HG03135 (cell line): ENCODE results near the gene DQX1.

Source experiments
- ATAC-seq: cut with Tn5 transposase; IDR thresholded peaks from one replicate; pipeline ENCODE4 v1.9.1; 2021; ENCODE audit warnings: mild to moderate bottlenecking, moderate library complexity; ENCODE audit not compliant: unreplicated experiment

Gene DQX1

DNA sequence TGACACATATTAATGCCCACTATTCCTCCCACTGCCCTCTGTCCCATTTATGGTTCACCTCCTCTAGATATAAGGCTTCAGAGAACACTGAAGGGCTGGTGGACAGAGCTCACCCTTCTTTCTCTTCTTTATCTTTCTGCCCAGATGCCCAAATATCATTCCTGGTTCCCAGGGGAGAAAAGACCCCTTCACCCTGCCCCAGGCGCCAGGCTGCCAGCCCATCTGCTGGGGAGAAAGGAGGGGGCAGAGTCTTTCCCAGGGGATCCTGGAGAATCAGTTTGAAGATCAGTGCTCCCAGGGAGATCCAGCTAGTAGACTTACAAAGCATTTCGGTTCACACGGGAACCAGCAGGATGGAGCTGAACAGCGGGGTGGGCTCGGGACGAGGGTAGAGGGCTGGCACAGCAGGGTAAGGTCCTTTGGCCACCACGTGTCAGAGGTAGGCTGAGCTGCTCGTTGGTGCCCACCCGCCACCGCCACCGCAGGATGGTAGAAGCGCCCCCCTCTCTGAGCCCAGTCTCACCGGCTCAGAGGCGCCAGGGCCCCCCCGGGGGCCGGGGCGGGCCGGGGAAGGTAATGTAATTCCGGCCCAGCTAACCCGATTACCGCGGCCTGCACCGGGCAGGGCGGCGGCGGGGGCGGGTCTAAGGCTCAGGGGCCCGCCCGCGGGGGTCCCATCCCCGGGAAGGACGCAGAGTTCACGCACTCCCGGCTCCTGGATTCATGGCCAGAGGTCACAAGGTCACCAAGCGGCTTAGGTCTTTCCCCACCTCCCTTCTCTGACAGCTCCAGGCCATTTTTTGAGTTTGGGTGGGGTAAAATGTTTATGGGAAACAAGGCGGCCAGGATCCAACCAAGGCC is 13.1 kb downstream of the DQX1 start:
- no peak for ATAC-seq

DNA sequence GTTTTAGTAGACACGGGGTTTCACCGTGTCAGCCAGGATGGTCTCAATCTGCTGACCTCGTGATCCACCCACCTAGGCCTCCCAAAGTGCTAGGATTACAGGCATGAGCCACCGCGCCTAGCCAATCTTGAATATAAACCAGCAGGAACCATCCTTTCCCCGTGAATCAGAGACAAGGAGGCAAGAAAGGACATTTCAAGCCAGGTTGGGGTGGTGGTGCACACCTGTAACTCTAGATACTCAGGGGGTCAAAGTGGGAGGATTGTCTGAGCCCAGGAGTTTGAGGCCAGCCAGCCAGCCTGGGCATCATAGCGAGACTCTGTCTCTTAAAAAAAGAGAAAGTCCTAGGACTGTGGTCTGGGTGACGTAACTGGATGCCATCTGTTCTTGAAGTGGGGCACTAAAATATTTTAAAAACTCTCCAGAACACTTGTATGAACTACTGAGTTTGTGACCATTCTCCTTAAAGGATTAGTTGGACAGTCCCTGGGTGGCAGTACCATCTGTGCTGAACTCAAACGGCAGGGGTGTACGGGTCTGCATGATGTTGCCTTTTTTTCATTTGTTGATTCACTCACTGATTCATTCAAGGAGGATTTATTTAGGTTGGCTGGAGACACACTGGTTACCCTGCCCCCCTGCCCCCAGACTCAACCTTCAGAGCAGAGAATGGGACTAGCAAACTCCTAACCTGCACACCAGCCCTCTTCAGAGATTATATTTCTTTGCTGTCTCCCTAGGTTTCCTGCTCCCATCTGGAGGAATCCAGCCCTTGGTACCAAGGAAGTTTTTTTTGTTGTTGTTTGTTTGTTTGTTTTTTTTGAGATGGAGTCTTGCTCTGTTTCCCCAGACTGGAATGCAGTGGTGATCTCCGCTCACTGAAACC is 14.7 kb downstream of the DQX1 start:
- no peak for ATAC-seq

DNA sequence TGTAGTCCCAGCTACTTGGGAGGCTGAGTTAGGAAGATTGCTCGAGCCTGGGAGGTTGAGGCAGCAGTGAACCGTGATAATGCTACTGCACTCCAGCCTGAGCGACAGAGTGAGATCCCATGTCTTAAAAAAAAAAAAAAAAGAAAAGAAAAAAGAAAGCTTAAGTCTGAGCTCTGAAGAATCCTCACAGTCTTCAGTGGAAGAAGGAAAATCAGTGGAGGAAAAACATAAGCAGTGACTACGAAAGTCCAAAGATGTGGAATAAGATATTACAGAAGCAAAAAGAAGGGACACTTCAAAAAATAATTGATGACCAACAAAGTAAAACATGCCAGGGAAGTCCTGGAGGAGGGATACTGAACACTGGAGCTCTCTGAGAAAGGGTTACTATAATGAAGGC is 15.8 kb downstream of the DQX1 start:
- ATAC-seq = no peak

DNA sequence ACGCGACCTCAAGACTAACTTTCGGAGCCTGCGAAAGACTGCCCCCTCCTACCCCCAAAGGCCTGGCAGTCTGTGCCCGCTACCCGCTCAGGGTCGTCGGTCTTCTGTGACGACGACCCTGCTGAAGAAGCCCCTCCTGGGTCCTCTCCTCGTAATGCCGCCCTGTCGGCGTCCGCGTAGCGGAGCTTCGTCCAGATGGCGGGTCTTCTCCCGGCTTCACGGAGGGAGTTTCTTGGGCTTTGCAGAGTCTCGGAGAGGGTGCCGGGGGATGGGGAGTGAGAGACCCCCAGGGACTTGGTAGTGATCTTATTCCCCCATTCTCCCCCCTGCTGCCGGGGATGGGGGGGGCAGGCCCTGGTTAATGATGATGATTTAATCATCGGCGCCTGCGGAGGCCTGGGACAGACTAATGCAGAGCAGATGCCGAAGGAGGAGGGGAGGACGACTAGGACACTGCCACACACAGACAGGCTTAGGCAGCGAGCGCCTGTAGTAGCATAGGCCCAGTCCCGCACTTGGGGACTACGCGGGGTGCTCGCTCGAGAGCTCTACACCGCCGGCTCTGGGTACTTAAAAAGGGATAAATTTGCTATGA is 18.0 kb downstream of the DQX1 start:
- peak; percentile 10 for ATAC-seq

DNA sequence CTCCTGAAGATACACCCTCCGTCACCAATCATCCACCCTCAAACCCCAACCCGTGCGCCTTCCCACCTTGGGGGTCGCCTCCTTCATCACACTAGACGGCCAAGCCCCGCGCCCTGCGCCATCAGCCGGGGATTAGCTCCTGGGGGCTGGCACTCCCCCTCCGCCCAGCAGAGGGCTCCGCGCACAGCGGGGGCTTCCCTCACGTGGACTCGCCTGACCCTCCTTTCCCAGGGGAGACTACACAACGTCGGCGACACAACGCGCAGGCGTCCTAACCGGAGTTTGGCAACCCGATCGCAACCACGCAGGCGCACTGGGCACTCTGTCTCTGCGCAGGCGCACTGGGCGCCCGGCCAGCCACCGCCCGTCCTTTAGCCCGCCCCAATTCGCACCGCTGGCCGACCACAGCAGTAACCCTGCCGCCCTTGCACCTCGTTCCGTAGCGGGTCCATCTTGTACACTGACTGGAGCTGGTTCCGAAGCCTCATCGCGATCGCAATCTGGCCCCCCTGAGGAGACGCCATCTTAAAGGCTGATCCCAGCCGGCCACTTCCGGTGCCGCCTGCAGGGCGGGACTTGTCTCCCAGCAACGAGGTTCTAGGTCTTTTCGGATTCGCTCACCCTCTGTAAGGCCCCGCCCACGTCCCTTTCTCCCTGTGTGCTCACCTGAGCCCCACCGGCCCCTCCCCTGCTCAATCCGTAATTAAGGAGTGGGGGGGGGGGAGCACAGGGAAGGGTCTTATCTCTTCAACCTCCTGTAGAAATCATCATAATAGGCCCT is 18.7 kb downstream of the DQX1 start, which contains the start of gene PCGF1:
TSS of gene PCGF1 (minus strand) at position 551 of the 781 bp plus-strand sequence. CDS start at position 524, 27 bp downstream.
- peak; percentile 86 for ATAC-seq

DNA sequence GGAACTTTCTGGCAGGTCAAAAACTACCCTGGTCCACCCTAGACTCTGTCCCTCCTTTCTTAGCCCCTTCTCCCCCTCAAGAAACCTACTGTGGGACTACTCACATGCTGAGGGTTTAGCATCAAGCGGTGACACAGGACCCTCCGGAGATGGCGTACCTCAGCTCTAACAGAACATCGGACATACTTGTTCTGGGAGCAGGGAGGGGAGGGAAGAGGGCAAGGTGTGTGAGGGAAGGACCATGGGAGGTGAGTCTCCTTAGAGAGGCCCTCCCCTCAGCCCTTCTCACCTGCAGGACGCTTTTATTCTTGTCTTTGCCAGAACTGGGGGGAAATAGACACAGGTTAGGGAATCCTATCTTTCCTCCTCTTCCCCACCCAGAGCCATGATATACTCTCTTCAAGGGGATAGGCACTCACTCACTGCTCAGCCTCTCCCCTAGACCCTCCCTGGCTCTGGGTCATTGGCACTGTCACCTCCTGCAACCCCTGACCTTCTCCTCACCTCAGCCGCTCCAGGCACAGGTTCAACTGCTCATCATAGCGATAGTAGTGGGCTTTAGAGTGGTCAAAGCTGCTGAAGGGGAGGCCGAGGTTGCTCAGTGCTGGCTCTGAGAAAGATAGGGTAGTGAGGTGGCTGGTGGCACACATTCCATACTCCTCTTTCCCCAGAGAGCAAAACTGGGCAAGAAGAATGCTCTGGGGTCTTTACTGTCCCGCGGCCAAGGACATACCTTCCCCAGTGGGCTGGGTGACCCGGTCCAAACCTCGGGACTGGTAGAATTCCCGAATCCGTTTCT is 20.4 kb downstream of the DQX1 start:
- no peak for ATAC-seq

DNA sequence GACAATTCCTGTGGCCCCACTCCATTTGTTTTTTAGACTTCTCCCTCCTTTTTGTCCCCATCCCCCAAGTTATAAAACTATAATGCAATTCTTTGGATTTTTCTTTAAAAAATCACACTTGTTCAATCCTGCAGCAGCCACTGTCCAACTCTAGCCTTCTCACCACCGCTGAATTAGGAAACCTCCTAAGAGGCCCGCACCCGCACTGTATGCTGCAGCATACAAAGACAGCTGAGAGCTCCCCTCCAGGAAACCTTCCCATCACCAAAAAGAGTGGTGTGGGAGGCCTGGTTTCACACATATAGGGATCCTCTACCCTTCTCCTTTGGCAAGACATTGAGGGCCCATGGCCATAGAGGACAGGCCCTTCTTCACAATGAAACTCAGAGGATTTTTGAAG is 21.4 kb downstream of the DQX1 start:
- no peak for ATAC-seq

DNA sequence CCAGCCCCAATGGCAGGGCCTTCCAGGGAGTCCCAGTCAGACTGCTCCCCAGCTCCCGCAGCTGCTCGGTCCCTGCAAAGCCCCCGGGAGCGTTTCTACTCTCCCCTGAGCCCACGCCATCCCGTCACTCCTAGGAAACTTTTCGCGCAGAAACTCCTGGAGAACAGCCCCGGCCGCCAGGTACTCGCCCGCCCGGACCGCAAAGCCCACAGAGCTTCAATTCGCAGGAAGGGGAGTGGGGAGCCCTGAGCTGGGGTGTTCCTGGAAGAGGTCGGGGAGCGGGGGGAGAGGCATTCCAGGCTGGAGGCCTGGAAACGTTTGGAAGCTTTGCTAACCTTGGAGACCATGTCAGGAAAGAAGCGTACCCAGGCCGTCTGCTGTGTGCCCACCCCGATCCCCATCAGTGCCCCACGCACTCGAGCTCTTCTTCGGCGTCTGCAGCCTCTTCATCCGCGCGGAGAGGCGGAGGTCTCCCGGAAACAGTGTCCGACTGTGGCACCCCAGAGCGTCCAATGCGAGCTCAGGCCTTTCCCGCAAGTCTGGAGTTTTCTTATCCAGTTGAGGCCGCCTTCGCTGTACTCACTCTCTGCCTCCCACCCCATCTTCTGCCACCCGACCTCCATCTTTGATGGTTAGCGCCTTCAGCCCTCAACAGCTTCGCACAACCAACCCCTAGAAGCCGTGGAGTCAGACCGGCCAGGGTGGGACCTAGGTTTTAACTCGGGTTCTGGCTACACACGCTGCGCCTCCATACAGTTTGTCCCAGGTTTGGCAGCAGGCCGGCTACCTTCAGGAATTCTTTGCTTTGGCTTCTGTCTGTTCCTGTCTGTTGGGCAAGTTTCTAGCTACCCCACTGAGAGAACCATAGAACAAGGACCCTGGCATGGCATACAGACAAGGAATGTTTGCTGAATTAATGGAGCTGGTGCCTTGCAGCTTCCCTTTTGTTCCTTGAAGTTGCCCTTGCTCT is 22.2 kb downstream of the DQX1 start:
- ATAC-seq = no peak

DNA sequence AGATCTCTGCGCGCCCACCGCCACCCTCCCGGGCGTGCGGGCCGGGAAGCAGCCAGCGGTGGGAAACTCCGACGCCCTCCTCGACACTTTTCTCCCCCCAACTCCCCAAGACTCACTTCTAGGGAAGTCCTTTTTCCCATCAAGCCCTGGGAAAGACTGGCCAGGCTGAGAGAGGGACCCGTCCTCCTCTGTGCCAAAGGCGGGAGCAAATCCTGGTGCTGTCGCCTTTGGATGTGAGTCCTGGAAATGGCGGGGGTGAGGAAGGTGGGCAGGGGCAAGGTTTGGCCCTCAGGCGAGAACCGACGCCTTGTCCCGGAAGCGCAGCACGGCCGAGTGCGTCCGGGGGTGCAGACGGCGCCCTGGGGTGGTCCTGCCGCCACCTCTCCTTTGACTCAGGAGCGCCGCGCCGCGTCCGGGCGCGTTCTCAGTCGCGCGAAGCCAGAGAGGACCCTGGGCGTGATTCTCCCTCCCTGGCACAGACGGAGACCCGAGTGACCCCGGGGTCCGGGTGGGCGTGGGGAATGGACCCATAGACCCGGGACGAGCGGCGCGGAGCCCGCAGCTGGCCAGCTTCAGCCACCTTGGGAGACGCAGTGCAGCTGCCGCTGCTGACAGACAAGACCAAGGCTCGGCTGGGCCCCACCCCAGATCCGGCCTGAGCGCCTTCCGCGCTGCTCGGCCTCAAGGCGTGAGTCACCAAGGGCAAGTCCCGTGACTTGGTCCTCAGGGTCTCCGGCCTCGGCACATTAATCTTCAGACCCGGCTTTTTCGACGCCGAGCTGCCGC is 23.1 kb downstream of the DQX1 start:
- ATAC-seq = no peak

DNA sequence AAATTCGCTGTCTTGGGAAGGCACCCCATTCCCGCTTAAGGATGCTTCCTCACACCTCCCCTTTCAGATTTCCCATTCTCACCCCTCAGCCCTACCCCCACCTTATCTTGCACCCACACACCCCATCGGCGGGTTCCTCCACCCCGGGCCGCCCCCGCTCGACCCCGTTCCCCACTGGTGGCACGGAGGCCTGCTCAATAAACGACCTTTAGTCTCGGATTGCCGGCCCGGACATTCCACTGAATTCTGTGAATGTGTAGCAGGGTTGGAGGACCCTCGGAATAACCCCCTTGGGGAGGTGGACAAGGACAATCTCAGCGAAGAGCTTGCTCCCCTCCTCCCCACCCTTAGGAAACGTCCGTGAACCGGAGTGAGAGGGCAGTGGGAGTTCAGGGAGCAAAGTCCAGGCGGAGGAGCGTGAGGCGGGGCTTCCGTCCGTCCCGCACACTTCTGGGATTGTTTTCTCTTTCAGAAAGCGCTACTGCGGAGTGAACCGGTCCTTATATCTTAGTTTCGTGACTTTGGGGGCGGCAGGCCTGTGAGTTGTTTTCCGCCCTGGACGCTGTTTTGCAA is 23.8 kb downstream of the DQX1 start:
- ATAC-seq = no peak

DNA sequence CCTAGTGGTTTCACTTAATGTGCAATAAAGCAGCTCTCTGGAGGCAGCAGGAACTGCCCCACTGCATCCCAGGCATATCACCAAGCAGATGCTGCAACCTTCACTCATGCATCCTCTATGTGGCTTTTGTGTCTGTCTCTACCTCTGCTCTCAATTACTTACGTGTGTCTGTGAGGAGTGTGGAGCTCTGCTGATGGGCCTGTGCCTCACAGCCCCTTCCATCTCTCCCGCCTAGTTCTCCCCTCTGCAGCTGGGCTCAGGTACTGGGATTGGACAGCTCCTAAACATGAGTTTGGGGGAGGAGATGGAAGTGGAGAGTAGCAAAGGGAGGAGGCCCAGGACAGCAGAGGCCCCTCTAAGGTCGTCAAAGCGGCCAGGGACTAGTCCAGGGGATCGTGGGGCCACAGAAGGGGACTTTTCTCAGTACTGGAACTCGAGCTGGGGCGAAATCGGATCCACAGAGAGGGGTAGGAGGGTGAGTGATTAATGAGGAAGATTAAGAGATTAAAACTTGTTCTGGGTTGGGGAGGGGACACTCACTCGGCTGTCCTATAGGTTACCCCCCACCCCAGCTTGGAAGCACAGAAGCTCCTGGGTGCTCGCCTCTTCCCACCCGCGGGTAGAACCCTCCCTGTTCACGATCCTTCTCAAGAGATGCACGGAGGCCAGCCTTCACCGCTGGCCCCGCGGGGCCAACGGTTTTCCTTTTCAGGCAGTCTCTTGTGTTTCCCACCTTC is 24.5 kb downstream of the DQX1 start:
- ATAC-seq = no peak

DNA sequence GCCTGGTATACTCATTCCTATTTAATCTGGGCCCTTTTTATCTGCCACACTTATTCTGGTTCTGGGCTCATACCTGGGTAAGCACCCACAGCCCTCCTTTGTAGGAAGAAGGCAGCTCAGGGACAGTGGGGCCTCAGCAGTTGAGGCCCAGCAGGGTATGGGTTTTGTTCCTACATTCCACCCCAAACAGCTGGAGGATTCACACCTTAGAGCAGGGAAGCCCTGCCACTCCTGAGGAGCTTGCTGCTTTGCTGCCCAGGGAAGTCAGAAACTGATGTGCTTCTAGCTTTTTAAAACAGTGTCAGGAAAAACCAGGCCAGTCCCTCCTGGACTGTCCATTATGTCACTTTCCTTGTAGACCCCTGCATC is 25.5 kb downstream of the DQX1 start:
- ATAC-seq = no peak

DNA sequence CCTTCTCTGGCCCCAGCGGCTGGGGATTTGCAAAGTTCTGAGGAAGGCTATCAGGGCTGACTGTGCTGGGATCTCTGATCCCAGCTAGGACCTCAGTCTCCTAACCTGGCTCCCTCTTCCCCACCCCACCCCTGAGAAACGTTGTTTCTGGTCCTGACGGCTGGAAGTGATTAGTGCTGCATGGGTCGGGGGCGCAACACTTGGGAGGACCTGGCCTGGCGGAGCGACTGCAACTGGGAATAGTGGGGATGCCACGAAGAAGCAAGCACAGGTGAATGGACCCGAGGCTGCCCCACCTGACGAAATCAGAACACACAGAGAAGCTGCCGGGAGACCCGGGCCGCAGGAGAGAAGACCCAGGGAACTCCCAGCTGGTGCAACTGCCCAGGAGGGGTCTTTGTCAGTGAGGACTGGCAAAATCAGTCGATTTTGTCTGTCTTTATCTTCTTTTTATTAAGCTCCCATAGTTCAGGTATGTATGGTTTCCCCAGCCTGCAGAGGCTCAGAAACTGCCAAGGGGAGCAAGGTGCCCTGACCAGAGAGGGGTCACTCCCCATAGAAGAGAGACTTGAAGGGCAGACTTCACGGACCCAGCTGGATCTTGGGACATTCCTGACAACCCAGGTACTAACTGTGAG is 26.0 kb downstream of the DQX1 start:
- ATAC-seq = no peak

DNA sequence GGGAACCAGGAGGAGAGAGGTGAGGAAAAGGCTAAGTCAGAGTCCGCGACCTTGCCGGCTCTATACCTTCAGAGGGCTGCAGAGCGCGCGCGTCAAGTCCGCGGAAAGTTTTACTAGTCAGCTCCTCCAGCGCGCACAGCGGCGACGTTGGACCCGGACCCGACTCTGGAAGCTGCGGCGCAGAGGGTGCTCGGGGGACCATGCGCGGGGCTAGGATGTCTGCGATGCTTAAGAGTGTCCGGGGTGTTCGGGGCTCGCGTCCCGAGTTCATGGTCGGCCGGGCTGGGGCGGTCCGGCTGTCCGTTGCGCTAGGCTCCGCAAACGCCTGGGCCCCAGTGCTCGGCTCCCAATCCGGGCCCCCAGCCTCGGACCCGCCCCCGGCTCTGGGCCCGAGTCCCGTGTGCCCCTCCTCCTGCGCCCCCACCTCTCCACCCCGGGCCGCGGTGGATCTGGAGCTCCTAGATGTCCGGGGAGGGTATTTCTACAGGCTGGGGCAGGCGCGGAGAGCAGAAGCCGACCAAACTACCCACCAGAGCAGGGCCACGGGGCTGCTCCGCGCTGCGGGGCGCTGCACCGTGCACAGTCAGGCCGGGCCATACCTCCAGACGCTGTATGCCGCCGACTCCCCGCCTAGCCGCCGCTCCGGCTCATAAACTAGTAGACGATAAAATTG is 26.6 kb downstream of the DQX1 start, which contains the start of gene LBX2:
TSS of gene LBX2 (minus strand) at position 337 of the 673 bp plus-strand sequence. CDS start at position 271, 66 bp downstream.
- no peak for ATAC-seq

DNA sequence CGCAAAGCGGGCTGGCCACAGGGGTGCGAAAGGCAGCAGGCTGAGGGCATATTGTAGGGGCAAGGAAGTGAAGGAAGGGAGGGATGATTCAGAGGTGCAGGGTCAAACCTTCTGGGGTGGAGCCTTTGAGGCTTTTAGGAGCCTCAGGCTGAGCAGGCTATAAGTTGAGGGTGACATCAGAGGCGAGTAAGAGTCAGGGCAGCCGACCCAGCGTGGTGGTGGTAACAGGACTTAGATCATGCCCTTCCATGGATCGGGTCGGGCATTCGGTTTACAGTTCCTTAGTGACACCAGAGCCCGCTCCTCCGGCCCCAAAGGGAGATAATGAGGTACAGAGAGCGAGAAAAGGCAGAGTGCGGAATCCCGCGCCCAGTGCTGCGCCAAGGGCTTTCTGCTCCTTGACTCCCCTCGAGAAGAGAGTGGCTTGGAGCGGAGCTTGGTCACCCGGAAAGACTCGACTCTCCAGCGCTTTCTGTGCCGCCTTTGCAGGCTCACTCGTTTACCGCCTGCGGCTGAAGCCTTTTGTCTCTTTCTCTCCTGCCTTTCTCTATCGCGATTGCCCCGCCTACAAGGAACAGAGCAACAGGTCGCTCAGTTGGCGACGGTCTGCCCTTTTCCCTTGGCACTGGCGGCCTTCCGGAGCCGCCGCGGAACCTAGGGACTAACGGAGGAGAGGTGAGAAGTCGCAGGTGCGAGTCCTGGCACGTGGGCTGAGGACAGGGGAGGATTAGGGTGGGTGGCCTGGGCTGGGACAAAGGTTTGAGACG is 27.3 kb downstream of the DQX1 start:
- no peak for ATAC-seq
